HG02973 (cell line): ENCODE measurements around the gene RAP2B.
"Not testable (repeated sequence)": the region's sequence is repeated elsewhere in the genome, so short reads cannot be mapped to it uniquely, and the experiment has no call there.

Source experiments
- ATAC-seq: cut with Tn5 transposase; IDR thresholded peaks from one replicate; pipeline ENCODE4 v1.9.1; 2021; ENCODE audit warnings: moderate library complexity; ENCODE audit not compliant: unreplicated experiment

RAP2B gene

GRCh38 chr3:153161714-153162512, at the start of gene RAP2B:
Gene RAP2B, plus strand, starts transcription at chr3:153162226. Its CDS starts 468 bp downstream, at chr3:153162694.
- ATAC-seq, result peak; percentile 48

- ATAC-seq, result no peak
Measured at GRCh38 chr3:153113541-153113940, 48.5 kb upstream of the RAP2B start.

- ATAC-seq, result not testable (repeated sequence)
Measured at GRCh38 chr3:153114270-153114669, 47.8 kb upstream of the RAP2B start.

- no peak for ATAC-seq
Measured at GRCh38 chr3:153115326-153115725, 46.7 kb upstream of the RAP2B start.

GRCh38 chr3:153127788-153128187, 34.2 kb upstream of the RAP2B start:
- ATAC-seq, result no peak

- ATAC-seq, result no peak
Measured at GRCh38 chr3:153129426-153129825, 32.6 kb upstream of the RAP2B start.

GRCh38 chr3:153129866-153130265, 32.2 kb upstream of the RAP2B start:
- ATAC-seq, result no peak

GRCh38 chr3:153130312-153130977, 31.6 kb upstream of the RAP2B start:
- peak; percentile 95 for ATAC-seq

GRCh38 chr3:153137626-153138025, 24.4 kb upstream of the RAP2B start:
- no peak for ATAC-seq

- ATAC-seq, result peak; percentile 80
Measured at GRCh38 chr3:153138276-153139210, 23.5 kb upstream of the RAP2B start.

- ATAC-seq, result no peak
Measured at GRCh38 chr3:153142961-153143360, 19.1 kb upstream of the RAP2B start.

- ATAC-seq, result no peak
Measured at GRCh38 chr3:153144071-153144470, 18.0 kb upstream of the RAP2B start.

GRCh38 chr3:153144779-153145178, 17.2 kb upstream of the RAP2B start:
- no peak for ATAC-seq

GRCh38 chr3:153145454-153145853, 16.6 kb upstream of the RAP2B start:
- ATAC-seq, result no peak

GRCh38 chr3:153146191-153147053, 15.6 kb upstream of the RAP2B start:
- ATAC-seq, result no peak

- no peak for ATAC-seq
Measured at GRCh38 chr3:153150991-153151390, 11.0 kb upstream of the RAP2B start.

GRCh38 chr3:153155786-153156185, 6.2 kb upstream of the RAP2B start:
- not testable (repeated sequence) for ATAC-seq

GRCh38 chr3:153158189-153158588, 3.8 kb upstream of the RAP2B start:
- no peak for ATAC-seq

- ATAC-seq, result no peak
Measured at GRCh38 chr3:153158961-153159735, 2.9 kb upstream of the RAP2B start.
